ENCODE measurements around the gene PKIG.

The PKIG gene

GRCh38 chr20:44619294-44619693 lies 36.9 kb downstream of the PKIG start:
- DNase-seq (ENCODE audit: low spot score), result no peak

GRCh38 chr20:44620030-44620429 lies 37.7 kb downstream of the PKIG start:
- no peak for DNase-seq (ENCODE audit: low spot score)

- DNase-seq (ENCODE audit: low spot score), result no peak
These were observed 38.9 kb downstream of the PKIG start for GRCh38 chr20:44621325-44621724.

- DNase-seq (ENCODE audit: low spot score), result no peak
These were observed 39.6 kb downstream of the PKIG start for GRCh38 chr20:44621939-44622338.

- DNase-seq (ENCODE audit: low spot score), result no peak
These were observed 40.3 kb downstream of the PKIG start for GRCh38 chr20:44622501-44623270.

- DNase-seq (ENCODE audit: low spot score), result no peak
These were observed 41.8 kb downstream of the PKIG start for GRCh38 chr20:44624152-44624551.

- DNase-seq (ENCODE audit: low spot score), result no peak
These were observed 42.4 kb downstream of the PKIG start for GRCh38 chr20:44624743-44625271.

GRCh38 chr20:44625361-44625760 lies 43.0 kb downstream of the PKIG start:
- no peak for DNase-seq (ENCODE audit: low spot score)

- no peak for DNase-seq (ENCODE audit: low spot score)
These were observed 43.9 kb downstream of the PKIG start for GRCh38 chr20:44626278-44626677.

GRCh38 chr20:44627364-44628010 lies 45.1 kb downstream of the PKIG start:
- no peak for DNase-seq (ENCODE audit: low spot score)

- DNase-seq (ENCODE audit: low spot score), result no peak
These were observed 46.6 kb downstream of the PKIG start for GRCh38 chr20:44629017-44629385.

- no peak for DNase-seq (ENCODE audit: low spot score)
These were observed 47.2 kb downstream of the PKIG start for GRCh38 chr20:44629542-44629941.

GRCh38 chr20:44630297-44630696 lies 47.9 kb downstream of the PKIG start:
- DNase-seq (ENCODE audit: low spot score), result no peak

- DNase-seq (ENCODE audit: low spot score), result no peak
These were observed 49.8 kb downstream of the PKIG start for GRCh38 chr20:44632103-44632752.

GRCh38 chr20:44633187-44633810 lies 50.9 kb downstream of the PKIG start:
- no peak for DNase-seq (ENCODE audit: low spot score)

GRCh38 chr20:44633872-44634600 lies 51.7 kb downstream of the PKIG start:
- DNase-seq (ENCODE audit: low spot score), result no peak

GRCh38 chr20:44635877-44636276 lies 53.5 kb downstream of the PKIG start:
- no peak for DNase-seq (ENCODE audit: low spot score)

- DNase-seq (ENCODE audit: low spot score), result no peak
These were observed 54.7 kb downstream of the PKIG start for GRCh38 chr20:44637042-44637441.

- DNase-seq (ENCODE audit: low spot score), result no peak
These were observed 55.4 kb downstream of the PKIG start for GRCh38 chr20:44637522-44638372.

GRCh38 chr20:44640522-44640921 lies 58.1 kb downstream of the PKIG start:
- no peak for DNase-seq (ENCODE audit: low spot score)

- DNase-seq (ENCODE audit: low spot score), result no peak
These were observed 58.9 kb downstream of the PKIG start for GRCh38 chr20:44641325-44641724.

Data from germinal center (tissue), 1 donor.